WTC11 (cell line): ENCODE data around the gene NFILZ.

ENCODE experiments used
- FOXJ3 ChIP-seq: sonication (generic); formaldehyde crosslinking; IDR thresholded peaks from 2 replicates; pipeline ENCODE4 v1.9.0; 2021; ENCODE audit warnings: missing genetic modification reagents, mild to moderate bottlenecking, borderline replicate concordance
- FOXP1 ChIP-seq: sonication (generic); formaldehyde crosslinking; IDR thresholded peaks from 2 replicates; pipeline ENCODE4 v1.8.0; 2022; ENCODE audit warnings: missing genetic modification reagents, mild to moderate bottlenecking, moderate library complexity, borderline replicate concordance
- GRHL2 ChIP-seq: fragments of 250-450 bp; sonication (Bioruptor Pico); IDR thresholded peaks from 2 replicates; pipeline ENCODE4 v1.8.0; 2022; ENCODE audit warnings: mild to moderate bottlenecking, moderate library complexity; ENCODE audit not compliant: insufficient replicate concordance, severe bottlenecking
- HMGA2 ChIP-seq: fragments of 250-450 bp; sonication (Bioruptor Pico); IDR thresholded peaks from 2 replicates; pipeline ENCODE4 v1.4.0; 2021; ENCODE audit warnings: mild to moderate bottlenecking, moderate library complexity
- KAT7 ChIP-seq: sonication (generic); formaldehyde crosslinking; IDR thresholded peaks from 2 replicates; pipeline ENCODE4 v1.8.1; 2023; ENCODE audit warnings: missing genetic modification reagents, mild to moderate bottlenecking, borderline replicate concordance
- NR3C1 ChIP-seq: sonication (generic); formaldehyde crosslinking; conservative IDR thresholded peaks from 2 replicates; pipeline ENCODE4 v1.8.1; 2023; ENCODE audit warnings: low read depth, mild to moderate bottlenecking, missing genetic modification reagents
- TF ChIP-seq, protein P1 (sequence below): fragments of 200-600 bp; IDR thresholded peaks from 2 replicates; pipeline ENCODE4 v1.8.0; 2022; ENCODE audit warnings: antibody characterized with exemption

- no peak for TF ChIP-seq HMGA2 (CRISPR knock-in tag)
- no peak for TF ChIP-seq GRHL2 (CRISPR knock-in tag)
- TF ChIP-seq FOXJ3 (CRISPR knock-in tag) = no peak
- TF ChIP-seq, protein P1, sequence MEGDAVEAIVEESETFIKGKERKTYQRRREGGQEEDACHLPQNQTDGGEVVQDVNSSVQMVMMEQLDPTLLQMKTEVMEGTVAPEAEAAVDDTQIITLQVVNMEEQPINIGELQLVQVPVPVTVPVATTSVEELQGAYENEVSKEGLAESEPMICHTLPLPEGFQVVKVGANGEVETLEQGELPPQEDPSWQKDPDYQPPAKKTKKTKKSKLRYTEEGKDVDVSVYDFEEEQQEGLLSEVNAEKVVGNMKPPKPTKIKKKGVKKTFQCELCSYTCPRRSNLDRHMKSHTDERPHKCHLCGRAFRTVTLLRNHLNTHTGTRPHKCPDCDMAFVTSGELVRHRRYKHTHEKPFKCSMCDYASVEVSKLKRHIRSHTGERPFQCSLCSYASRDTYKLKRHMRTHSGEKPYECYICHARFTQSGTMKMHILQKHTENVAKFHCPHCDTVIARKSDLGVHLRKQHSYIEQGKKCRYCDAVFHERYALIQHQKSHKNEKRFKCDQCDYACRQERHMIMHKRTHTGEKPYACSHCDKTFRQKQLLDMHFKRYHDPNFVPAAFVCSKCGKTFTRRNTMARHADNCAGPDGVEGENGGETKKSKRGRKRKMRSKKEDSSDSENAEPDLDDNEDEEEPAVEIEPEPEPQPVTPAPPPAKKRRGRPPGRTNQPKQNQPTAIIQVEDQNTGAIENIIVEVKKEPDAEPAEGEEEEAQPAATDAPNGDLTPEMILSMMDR = no peak
- TF ChIP-seq NR3C1 (CRISPR knock-in tag) = no peak
- TF ChIP-seq KAT7 (CRISPR knock-in tag) = no peak
- TF ChIP-seq FOXP1 (CRISPR knock-in tag) = no peak
Observed at GRCh38 chr19:8617984-8618383, 12.4 kb upstream of the NFILZ start.
